ENCODE results near the gene ADCY6.

The ADCY6 gene

GRCh38 chr12:48782457-48783395 lies 6.2 kb downstream of the ADCY6 start:
- no peak for DNase-seq

- no peak for DNase-seq
Measured at GRCh38 chr12:48781750-48782456, 7.0 kb downstream of the ADCY6 start.

- DNase-seq, result no peak
Measured at GRCh38 chr12:48780381-48781025, 8.4 kb downstream of the ADCY6 start.

GRCh38 chr12:48779869-48780268 lies 9.0 kb downstream of the ADCY6 start:
- DNase-seq, result no peak

GRCh38 chr12:48777501-48778400 lies 11.1 kb downstream of the ADCY6 start:
- DNase-seq, result no peak

GRCh38 chr12:48776956-48777355 lies 11.9 kb downstream of the ADCY6 start:
- DNase-seq, result no peak

GRCh38 chr12:48775991-48776649 lies 12.8 kb downstream of the ADCY6 start:
- DNase-seq, result no peak

GRCh38 chr12:48775299-48775698 lies 13.6 kb downstream of the ADCY6 start:
- no peak for DNase-seq

- no peak for DNase-seq
Measured at GRCh38 chr12:48774516-48774915, 14.4 kb downstream of the ADCY6 start.

GRCh38 chr12:48773686-48774085 lies 15.2 kb downstream of the ADCY6 start:
- no peak for DNase-seq

GRCh38 chr12:48771588-48772112 lies 17.2 kb downstream of the ADCY6 start:
- no peak for DNase-seq

- no peak for DNase-seq
Measured at GRCh38 chr12:48770756-48771155, 18.1 kb downstream of the ADCY6 start.

GRCh38 chr12:48768736-48769135 lies 20.2 kb downstream of the ADCY6 start:
- DNase-seq, result no peak

GRCh38 chr12:48768147-48768546 lies 20.7 kb downstream of the ADCY6 start:
- no peak for DNase-seq

- no peak for DNase-seq
Measured at GRCh38 chr12:48767521-48767920, 21.4 kb downstream of the ADCY6 start.

- DNase-seq, result no peak
Measured at GRCh38 chr12:48767047-48767446, 21.8 kb downstream of the ADCY6 start.

- no peak for DNase-seq
Measured at GRCh38 chr12:48765753-48766162, 23.1 kb downstream of the ADCY6 start.

GRCh38 chr12:48764521-48764920 lies 24.4 kb downstream of the ADCY6 start:
- DNase-seq, result no peak

GRCh38 chr12:48758737-48759136 lies 30.2 kb downstream of the ADCY6 start:
- no peak for DNase-seq

GRCh38 chr12:48758186-48758585 lies 30.7 kb downstream of the ADCY6 start:
- DNase-seq, result no peak

GRCh38 chr12:48750769-48751356 lies 38.0 kb downstream of the ADCY6 start:
- no peak for DNase-seq

Measured in central memory CD4-positive, alpha-beta T cell (primary cell).